Endodermal cell (in vitro differentiated cells): ENCODE data around the gene FLYWCH2. TPM values are rescaled to one million over a fixed set of nuclear protein-coding genes. Genes with fewer than 3 reads are reported as not detected.

Source experiments
- DNase-seq: peaks from one replicate; pipeline ENCODE4 v3.0.0-alpha.2; 2017
- H3K27ac ChIP-seq: 2 replicates; pipeline ENCODE4 v1.5.1; 2013; ENCODE audit warnings: mild to moderate bottlenecking, low read depth, low read length, moderate library complexity
- H3K27me3 ChIP-seq: 2 replicates; pipeline ENCODE4 v1.6.1; 2013; ENCODE audit warnings: mild to moderate bottlenecking, low read length, moderate library complexity; ENCODE audit not compliant: insufficient read depth, control insufficient read depth, poor library complexity, severe bottlenecking
- H3K36me3 ChIP-seq: 2 replicates; pipeline ENCODE4 v1.7.0; 2013; ENCODE audit warnings: mild to moderate bottlenecking, low read length, moderate library complexity; ENCODE audit not compliant: control insufficient read depth, insufficient read depth
- H3K4me1 ChIP-seq: one replicate; pipeline ENCODE4 v1.7.0; 2013; ENCODE audit warnings: low read length; ENCODE audit not compliant: control insufficient read depth, insufficient read depth
- H3K4me3 ChIP-seq: 2 replicates; pipeline ENCODE4 v1.5.1; 2013; ENCODE audit warnings: mild to moderate bottlenecking, low read length, moderate library complexity
- H3K9ac ChIP-seq: 2 replicates; pipeline ENCODE4 v1.6.1; 2013; ENCODE audit warnings: mild to moderate bottlenecking, low read length, moderate library complexity; ENCODE audit not compliant: poor library complexity, severe bottlenecking; ENCODE audit errors: extremely low read depth
- H3K9me3 ChIP-seq: 2 replicates; pipeline ENCODE4 v1.6.1; 2013; ENCODE audit warnings: mild to moderate bottlenecking, low read length, moderate library complexity; ENCODE audit not compliant: control insufficient read depth
- H3K27ac Mint-ChIP-seq: 2 replicates; pipeline ENCODE4 v1.8.0; 2020; ENCODE audit warnings: mixed read lengths
- H3K27me3 Mint-ChIP-seq: 2 replicates; pipeline ENCODE4 v1.8.0; 2021; ENCODE audit warnings: mild to moderate bottlenecking, mixed read lengths; ENCODE audit not compliant: insufficient read depth
- H3K36me3 Mint-ChIP-seq: 2 replicates; pipeline ENCODE4 v1.8.0; 2020; ENCODE audit warnings: low read depth, mixed read lengths
- H3K4me1 Mint-ChIP-seq: 2 replicates; pipeline ENCODE4 v1.8.0; 2020; ENCODE audit warnings: mixed read lengths
- H3K4me3 Mint-ChIP-seq: 2 replicates; pipeline ENCODE4 v1.8.0; 2020; ENCODE audit warnings: mild to moderate bottlenecking, moderate library complexity, mixed read lengths
- H3K9me3 Mint-ChIP-seq: 2 replicates; pipeline ENCODE4 v1.8.0; 2020; ENCODE audit warnings: mild to moderate bottlenecking, mixed read lengths
- WGBS, 2 experiments: methylation state at CpG; one replicate each; pipeline versions ENCODE4 v1.1.5 to v1.1.7; 2013; ENCODE audit warnings: missing lambda C conversion rate in 2 of 2, mixed read lengths in 1 of 2; ENCODE audit not compliant: insufficient coverage in 1 of 2, insufficient read length in 1 of 2; 5-methylcytosine and 5-hydroxymethylcytosine counted together
- total RNA-seq, 2 donors: library from RNA; stranded (reverse); fragmentation: NEBNext Ultra II Directional in 1 of 2; extraction: Animal tissue kit (Norgen Biotek cat#: 25700) in 1 of 2; gene quantifications; 2 replicates in 1 of 2; 3 replicates in 1 of 2; pipeline ENCODE4 v1.2.1, GENCODE V29; 2021
- TF ChIP-seq, protein P1 (sequence below): fragments of 200-600 bp; sonication (generic); conservative IDR thresholded peaks from 2 replicates; pipeline ENCODE4 v1.5.0; 2021; ENCODE audit warnings: antibody characterized with exemption, mild to moderate bottlenecking

Gene FLYWCH2
- total RNA-seq, 2 donors from 2014 or later: 30.9 to 35.5 TPM

DNA sequence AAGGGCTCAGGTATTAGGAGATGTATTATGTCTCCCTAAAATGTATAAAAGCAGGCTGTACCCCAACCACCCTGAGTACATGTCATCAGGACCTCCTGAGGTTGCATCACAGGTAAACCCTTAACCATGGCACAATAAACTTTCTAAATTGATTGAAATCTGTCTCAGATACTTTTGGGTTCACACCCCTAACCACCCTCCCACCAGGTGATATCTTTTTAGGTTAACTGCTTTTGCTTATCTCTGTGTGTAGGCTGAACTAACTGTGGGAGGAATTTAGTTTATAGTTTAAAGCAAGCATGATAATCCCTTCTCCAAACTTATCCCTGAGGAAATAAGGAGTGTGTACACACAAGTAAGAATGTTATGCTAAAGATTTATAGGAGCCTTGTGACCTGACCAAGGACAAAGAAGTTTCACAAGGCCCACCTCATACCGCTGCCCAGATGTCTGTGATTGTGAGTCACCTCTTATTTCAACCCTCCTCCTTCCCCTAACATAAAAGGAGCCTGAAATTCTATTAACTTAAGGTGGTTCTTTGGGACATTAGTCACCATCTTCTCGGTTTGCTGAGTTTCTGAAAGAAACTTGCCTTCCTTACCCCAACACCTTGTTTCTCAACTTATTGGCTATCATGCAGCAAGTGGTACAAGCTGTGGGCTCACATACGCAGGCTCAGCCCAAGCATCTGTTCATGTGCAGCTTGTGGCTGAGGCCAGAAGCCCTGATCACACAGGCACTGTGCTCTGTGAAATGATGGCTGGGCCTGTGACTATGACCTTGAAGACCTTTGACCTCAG, 36.3 kb upstream of the FLYWCH2 start:
- H3K27ac Mint-ChIP-seq: peak overlapping the region; percentile 80
- peak overlapping the region; percentile 40 for H3K4me3 ChIP-seq
- H3K27me3 Mint-ChIP-seq: peaks cover 17% of the 10 kb centered on the region
- no peak overlapping the region for H3K27ac ChIP-seq
- H3K4me1 Mint-ChIP-seq: peaks cover 23% of the 10 kb centered on the region
- peaks cover 5% of the 10 kb centered on the region for H3K4me1 ChIP-seq
- WGBS, 2 experiments: 65 to 82% methylated on average over 3 of the region's 3 CpGs
- peak; percentile 43 for DNase-seq
- H3K9ac ChIP-seq: no peak overlapping the region
- peaks cover 14% of the 10 kb centered on the region for H3K9me3 Mint-ChIP-seq
- TF ChIP-seq, protein P1, sequence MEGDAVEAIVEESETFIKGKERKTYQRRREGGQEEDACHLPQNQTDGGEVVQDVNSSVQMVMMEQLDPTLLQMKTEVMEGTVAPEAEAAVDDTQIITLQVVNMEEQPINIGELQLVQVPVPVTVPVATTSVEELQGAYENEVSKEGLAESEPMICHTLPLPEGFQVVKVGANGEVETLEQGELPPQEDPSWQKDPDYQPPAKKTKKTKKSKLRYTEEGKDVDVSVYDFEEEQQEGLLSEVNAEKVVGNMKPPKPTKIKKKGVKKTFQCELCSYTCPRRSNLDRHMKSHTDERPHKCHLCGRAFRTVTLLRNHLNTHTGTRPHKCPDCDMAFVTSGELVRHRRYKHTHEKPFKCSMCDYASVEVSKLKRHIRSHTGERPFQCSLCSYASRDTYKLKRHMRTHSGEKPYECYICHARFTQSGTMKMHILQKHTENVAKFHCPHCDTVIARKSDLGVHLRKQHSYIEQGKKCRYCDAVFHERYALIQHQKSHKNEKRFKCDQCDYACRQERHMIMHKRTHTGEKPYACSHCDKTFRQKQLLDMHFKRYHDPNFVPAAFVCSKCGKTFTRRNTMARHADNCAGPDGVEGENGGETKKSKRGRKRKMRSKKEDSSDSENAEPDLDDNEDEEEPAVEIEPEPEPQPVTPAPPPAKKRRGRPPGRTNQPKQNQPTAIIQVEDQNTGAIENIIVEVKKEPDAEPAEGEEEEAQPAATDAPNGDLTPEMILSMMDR: no peak
- H3K36me3 Mint-ChIP-seq: no peaks in the 10 kb centered on the region
- H3K9me3 ChIP-seq: peaks cover 8% of the 10 kb centered on the region
- H3K36me3 ChIP-seq: no peaks in the 10 kb centered on the region
- peaks cover 5% of the 10 kb centered on the region for H3K27me3 ChIP-seq
- no peak overlapping the region for H3K4me3 Mint-ChIP-seq

DNA sequence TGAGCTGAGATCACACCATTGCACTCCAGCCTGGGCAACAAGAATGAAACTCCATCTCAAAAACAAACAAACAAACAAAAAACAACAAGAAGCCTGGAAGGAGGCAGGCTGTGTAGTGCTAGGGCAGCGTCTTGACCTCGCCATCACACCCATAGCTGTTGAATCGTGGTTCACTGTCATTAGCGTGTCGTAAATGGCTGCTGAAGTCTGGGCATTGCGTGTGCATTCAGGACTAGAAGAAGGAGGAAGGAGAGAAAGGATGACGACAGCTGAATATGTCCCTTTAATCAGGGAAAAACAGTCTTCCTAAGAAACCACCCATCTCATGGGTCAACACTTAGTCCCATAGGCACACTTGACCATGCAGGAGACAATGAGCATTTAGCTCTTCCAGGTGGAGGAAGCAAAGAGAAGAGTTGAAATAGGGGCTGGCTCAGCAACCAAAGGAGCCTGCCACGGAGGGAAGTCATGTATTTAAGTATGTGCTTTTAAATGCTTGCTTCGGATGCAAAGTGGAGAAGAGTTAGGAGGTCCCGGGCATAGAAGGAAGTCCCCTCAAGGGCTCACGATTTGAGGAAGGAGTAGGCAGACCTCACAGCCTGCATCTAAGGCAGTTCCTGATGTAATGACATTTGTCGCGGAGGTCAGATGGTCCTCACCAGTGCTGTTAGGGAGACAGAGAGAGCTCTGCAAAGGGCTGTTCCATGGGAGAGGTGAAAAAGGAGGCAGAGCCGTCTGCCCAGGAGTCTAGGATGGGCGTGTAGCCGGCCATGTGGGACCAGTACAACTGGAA, 33.9 kb upstream of the FLYWCH2 start:
- H3K27me3 ChIP-seq: peaks cover 5% of the 10 kb centered on the region
- WGBS, 2 experiments: 89 to 93% methylated on average over 9 to 16 of the region's 16 CpGs
- H3K9me3 ChIP-seq: peaks cover 11% of the 10 kb centered on the region
- DNase-seq: no peak
- Mint-ChIP-seq H3K27me3 (peaks cover 11% of the 10 kb centered on the region), H3K36me3 (no peaks in the 10 kb centered on the region), H3K4me3 (no peak overlapping the region), H3K4me1 (peaks cover 23% of the 10 kb centered on the region), H3K27ac (no peak overlapping the region), H3K9me3 (peaks cover 16% of the 10 kb centered on the region)
- no peak overlapping the region for H3K4me3 ChIP-seq
- H3K27ac ChIP-seq: no peak overlapping the region
- H3K9ac ChIP-seq: no peak overlapping the region
- TF ChIP-seq, protein P1: no peak
- H3K36me3 ChIP-seq: no peaks in the 10 kb centered on the region
- H3K4me1 ChIP-seq: peaks cover 5% of the 10 kb centered on the region

DNA sequence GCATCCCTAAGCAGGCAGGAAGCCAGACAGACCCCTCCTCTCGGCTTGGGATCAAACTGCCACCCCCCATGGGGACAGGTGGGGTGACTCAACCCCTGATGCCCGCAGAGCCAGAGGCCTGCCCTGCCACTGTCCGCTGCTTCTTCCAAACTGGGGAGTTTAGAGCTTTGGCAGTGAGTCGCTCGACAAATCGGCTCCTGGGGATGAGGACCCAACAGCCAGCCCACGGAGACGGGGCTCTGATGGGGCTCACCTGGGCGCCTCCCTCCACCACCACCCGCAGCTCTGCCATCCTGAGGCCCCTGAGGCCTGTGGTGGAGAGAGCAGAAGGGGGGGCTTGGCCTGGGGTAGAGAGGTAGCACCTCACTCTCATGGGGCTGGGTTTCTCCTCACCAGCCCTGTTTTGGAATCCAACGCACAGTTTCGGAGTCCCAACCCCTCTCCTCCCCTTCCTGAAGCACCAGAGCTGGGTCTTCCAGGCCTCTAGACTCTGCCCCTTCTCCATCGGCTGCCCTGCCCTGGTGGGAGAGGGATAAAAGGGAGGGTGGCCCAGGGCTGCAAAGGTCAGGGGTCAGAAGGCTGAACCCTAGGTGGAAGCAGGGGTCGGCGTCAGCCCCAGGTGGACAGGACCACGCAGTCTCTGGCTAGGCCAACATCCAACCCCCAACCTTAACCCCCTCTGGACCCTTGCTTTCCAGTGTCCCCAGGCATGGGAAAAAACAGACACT, 30.8 kb upstream of the FLYWCH2 start:
- Histone ChIP-seq H3K9ac (no peak overlapping the region), H3K36me3 (no peaks in the 10 kb centered on the region), H3K4me3 (no peak overlapping the region), H3K27me3 (peaks cover 11% of the 10 kb centered on the region), H3K9me3 (peaks cover 18% of the 10 kb centered on the region), H3K27ac (no peak overlapping the region), H3K4me1 (peaks cover 3% of the 10 kb centered on the region)
- 89 to 94% methylated on average over 6 to 16 of the region's 16 CpGs for WGBS, 2 experiments
- H3K9me3 Mint-ChIP-seq: peaks cover 20% of the 10 kb centered on the region
- H3K4me1 Mint-ChIP-seq: peaks cover 9% of the 10 kb centered on the region
- H3K27ac Mint-ChIP-seq: no peak overlapping the region
- H3K36me3 Mint-ChIP-seq: peaks cover 3% of the 10 kb centered on the region
- peak; percentile 49 for DNase-seq
- TF ChIP-seq, protein P1: no peak
- peaks cover 17% of the 10 kb centered on the region for H3K27me3 Mint-ChIP-seq
- H3K4me3 Mint-ChIP-seq: no peak overlapping the region
